Cerebellar cortex (tissue), 1 donor: Measurements from ENCODE around the gene SPATS2.

ENCODE experiments used
- DNase-seq: peaks from one replicate; pipeline ENCODE4 v3.0.0-alpha.2; 2015; ENCODE audit warnings: low spot score

Gene SPATS2

GRCh38 chr12:49556391-49557186, 189.3 kb downstream of the SPATS2 start:
- no peak for DNase-seq

GRCh38 chr12:49557187-49557916, 190.1 kb downstream of the SPATS2 start:
- DNase-seq, result no peak

- DNase-seq, result no peak
Measured at GRCh38 chr12:49557917-49558215, 190.6 kb downstream of the SPATS2 start.

GRCh38 chr12:49558526-49558925, 191.3 kb downstream of the SPATS2 start:
- no peak for DNase-seq

- DNase-seq, result no peak
Measured at GRCh38 chr12:49559011-49559675, 191.9 kb downstream of the SPATS2 start.

GRCh38 chr12:49560695-49561094, 193.4 kb downstream of the SPATS2 start:
- no peak for DNase-seq

GRCh38 chr12:49562233-49562632, 195.0 kb downstream of the SPATS2 start:
- no peak for DNase-seq

GRCh38 chr12:49562831-49563230, 195.6 kb downstream of the SPATS2 start:
- DNase-seq, result no peak

- no peak for DNase-seq
Measured at GRCh38 chr12:49563951-49564685, 196.9 kb downstream of the SPATS2 start.

GRCh38 chr12:49564686-49565405, 197.6 kb downstream of the SPATS2 start:
- DNase-seq, result no peak

- no peak for DNase-seq
Measured at GRCh38 chr12:49565406-49566265, 198.4 kb downstream of the SPATS2 start.

GRCh38 chr12:49566361-49566760, 199.1 kb downstream of the SPATS2 start:
- no peak for DNase-seq

- DNase-seq, result no peak
Measured at GRCh38 chr12:49567302-49567610, 200.0 kb downstream of the SPATS2 start.

GRCh38 chr12:49567611-49568441, 200.6 kb downstream of the SPATS2 start, which contains the start of gene MCRS1:
Gene MCRS1 (minus strand): TSS chr12:49568142. CDS start chr12:49566731, 1,411 bp downstream.
- DNase-seq, result peak; percentile 93

GRCh38 chr12:49568442-49569162, 201.3 kb downstream of the SPATS2 start:
- DNase-seq, result no peak
